Measurements from ENCODE around the gene ATP8B3. TPM values are rescaled to one million over a fixed set of nuclear protein-coding genes. Genes with fewer than 3 reads are reported as not detected.

ATP8B3 gene
- total and polyA plus RNA-seq, 2 of the 13 experiments (the other 11 are each of a cell fraction or from before 2014, with no cell fraction given) = 2.6 to 5.9 TPM

DNA sequence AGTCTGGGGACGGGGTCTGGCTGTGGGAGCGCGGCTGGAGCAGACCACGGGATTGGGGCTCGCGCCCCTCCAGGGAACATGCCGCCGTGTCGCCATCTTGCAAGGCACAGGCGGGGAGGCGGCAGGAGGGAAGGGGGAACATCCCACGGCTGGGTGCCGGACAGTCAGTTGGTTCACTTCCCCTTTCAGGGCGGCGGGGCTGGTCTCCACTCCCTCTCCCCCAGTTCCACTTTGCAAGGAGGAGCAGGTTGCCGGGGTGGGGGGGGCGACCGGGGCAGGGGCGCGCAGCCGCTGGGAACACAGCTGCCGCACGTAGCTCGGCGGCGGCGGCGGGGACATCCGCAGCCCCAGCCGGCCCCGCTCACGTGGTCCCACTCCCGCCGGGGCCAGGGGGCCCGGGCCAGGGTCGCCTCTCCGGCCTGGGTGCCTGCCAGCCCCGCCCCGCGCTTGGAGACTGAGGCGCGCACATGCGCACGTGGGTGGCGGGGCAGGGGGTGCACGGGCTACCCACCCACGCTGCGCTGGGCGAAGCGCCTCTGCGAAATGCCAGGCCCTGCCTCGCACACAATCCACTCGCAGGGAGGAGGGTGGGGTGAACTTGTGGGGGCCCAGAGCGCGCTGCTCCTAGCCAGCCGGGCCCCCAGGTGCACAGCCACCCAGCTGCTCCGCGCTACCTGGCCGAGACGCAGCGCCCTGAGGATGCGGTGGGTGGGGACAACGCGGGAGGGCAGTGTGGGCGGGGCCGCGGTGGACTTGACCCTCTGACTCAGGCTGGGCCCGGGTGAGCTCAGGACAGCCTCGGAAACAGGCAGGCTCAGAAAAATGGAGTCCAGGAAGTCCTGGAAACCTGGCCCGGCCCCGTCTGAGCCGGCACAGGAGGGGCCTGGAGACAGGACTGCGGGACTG lies 44.9 kb upstream of the ATP8B3 start (continued):
- TF ChIP-seq, protein P1, sequence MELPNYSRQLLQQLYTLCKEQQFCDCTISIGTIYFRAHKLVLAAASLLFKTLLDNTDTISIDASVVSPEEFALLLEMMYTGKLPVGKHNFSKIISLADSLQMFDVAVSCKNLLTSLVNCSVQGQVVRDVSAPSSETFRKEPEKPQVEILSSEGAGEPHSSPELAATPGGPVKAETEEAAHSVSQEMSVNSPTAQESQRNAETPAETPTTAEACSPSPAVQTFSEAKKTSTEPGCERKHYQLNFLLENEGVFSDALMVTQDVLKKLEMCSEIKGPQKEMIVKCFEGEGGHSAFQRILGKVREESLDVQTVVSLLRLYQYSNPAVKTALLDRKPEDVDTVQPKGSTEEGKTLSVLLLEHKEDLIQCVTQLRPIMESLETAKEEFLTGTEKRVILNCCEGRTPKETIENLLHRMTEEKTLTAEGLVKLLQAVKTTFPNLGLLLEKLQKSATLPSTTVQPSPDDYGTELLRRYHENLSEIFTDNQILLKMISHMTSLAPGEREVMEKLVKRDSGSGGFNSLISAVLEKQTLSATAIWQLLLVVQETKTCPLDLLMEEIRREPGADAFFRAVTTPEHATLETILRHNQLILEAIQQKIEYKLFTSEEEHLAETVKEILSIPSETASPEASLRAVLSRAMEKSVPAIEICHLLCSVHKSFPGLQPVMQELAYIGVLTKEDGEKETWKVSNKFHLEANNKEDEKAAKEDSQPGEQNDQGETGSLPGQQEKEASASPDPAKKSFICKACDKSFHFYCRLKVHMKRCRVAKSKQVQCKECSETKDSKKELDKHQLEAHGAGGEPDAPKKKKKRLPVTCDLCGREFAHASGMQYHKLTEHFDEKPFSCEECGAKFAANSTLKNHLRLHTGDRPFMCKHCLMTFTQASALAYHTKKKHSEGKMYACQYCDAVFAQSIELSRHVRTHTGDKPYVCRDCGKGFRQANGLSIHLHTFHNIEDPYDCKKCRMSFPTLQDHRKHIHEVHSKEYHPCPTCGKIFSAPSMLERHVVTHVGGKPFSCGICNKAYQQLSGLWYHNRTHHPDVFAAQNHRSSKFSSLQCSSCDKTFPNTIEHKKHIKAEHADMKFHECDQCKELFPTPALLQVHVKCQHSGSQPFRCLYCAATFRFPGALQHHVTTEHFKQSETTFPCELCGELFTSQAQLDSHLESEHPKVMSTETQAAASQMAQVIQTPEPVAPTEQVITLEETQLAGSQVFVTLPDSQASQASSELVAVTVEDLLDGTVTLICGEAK (IDR thresholded peaks at IDR 0.05) = no peak
- TF ChIP-seq, protein P1 (CRISPR knock-in tag; IDR thresholded peaks at IDR 0.05) = no peak
- no peak for TF ChIP-seq JARID2 (CRISPR knock-in tag; IDR thresholded peaks at IDR 0.05; ENCODE audit: insufficient replicate concordance)
- TF ChIP-seq, protein P2, sequence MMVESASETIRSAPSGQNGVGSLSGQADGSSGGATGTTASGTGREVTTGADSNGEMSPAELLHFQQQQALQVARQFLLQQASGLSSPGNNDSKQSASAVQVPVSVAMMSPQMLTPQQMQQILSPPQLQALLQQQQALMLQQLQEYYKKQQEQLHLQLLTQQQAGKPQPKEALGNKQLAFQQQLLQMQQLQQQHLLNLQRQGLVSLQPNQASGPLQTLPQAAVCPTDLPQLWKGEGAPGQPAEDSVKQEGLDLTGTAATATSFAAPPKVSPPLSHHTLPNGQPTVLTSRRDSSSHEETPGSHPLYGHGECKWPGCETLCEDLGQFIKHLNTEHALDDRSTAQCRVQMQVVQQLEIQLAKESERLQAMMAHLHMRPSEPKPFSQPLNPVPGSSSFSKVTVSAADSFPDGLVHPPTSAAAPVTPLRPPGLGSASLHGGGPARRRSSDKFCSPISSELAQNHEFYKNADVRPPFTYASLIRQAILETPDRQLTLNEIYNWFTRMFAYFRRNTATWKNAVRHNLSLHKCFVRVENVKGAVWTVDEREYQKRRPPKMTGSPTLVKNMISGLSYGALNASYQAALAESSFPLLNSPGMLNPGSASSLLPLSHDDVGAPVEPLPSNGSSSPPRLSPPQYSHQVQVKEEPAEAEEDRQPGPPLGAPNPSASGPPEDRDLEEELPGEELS (CRISPR knock-in tag; IDR thresholded peaks at IDR 0.05) = no peak
- TF ChIP-seq DR1 (CRISPR knock-in tag; IDR thresholded peaks at IDR 0.05) = no peak
- no peak for TF ChIP-seq ZC3H13 (CRISPR knock-in tag; IDR thresholded peaks at IDR 0.05)
- no peak for TF ChIP-seq ZFY (CRISPR knock-in tag; IDR thresholded peaks at IDR 0.05)
- 0 out of 2 replicates have a peak, but pooled peaks have one; percentile 31 for TF ChIP-seq ZNF670 (CRISPR knock-in tag; IDR thresholded peaks at IDR 0.05; ENCODE audit: borderline replicate concordance)
- TF ChIP-seq, protein P3, sequence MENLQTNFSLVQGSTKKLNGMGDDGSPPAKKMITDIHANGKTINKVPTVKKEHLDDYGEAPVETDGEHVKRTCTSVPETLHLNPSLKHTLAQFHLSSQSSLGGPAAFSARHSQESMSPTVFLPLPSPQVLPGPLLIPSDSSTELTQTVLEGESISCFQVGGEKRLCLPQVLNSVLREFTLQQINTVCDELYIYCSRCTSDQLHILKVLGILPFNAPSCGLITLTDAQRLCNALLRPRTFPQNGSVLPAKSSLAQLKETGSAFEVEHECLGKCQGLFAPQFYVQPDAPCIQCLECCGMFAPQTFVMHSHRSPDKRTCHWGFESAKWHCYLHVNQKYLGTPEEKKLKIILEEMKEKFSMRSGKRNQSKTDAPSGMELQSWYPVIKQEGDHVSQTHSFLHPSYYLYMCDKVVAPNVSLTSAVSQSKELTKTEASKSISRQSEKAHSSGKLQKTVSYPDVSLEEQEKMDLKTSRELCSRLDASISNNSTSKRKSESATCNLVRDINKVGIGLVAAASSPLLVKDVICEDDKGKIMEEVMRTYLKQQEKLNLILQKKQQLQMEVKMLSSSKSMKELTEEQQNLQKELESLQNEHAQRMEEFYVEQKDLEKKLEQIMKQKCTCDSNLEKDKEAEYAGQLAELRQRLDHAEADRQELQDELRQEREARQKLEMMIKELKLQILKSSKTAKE (CRISPR knock-in tag; IDR thresholded peaks at IDR 0.05; ENCODE audit: borderline replicate concordance) = peak; percentile 73
- no peak for TF ChIP-seq NR1H2 (CRISPR knock-in tag; IDR thresholded peaks at IDR 0.05; ENCODE audit: borderline replicate concordance, low read depth)
- TF ChIP-seq, protein P4, sequence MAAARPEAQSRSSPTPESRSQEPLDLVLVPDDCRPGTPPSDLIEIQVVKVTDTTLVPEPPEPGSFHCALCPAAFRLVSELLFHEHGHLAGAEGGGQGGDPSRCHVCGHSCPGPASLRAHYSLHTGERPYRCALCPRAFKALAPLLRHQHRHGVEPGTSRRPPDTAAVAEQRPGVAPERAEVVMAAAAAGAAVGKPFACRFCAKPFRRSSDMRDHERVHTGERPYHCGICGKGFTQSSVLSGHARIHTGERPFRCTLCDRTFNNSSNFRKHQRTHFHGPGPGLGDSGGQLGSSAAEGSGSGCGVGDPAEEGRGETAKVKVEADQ (CRISPR knock-in tag; IDR thresholded peaks at IDR 0.05; ENCODE audit: borderline replicate concordance) = no peak
- TF ChIP-seq ZMYM2 (CRISPR knock-in tag; IDR thresholded peaks at IDR 0.05) = no peak
- no peak for TF ChIP-seq ZFP62 (CRISPR knock-in tag; IDR thresholded peaks at IDR 0.05)
- peak; percentile 53 for TF ChIP-seq NR2C2 (CRISPR knock-in tag; IDR thresholded peaks at IDR 0.05; ENCODE audit: borderline replicate concordance)
